HCT116 (cell line): ENCODE results near the gene SECISBP2L. TPM values are rescaled to one million over a fixed set of nuclear protein-coding genes. Genes with fewer than 3 reads are reported as not detected.

Experiments
- ATAC-seq: fragments of 200-7000 bp; cut with Tn5 transposase; 2 replicates; pipeline ENCODE4 v1.9.1; 2020; ENCODE audit warnings: mild to moderate bottlenecking, moderate library complexity
- BruUV-seq: library from RNA; stranded (reverse); fragments of 400-500 nt; replicated peaks from 2 replicates; lab custom pipeline; 2021; lab: Mats Ljungman, UMichigan
- CTCF ChIA-PET: fragments of 300-600 bp; sonication (Branson Sonifier 250); formaldehyde crosslinking; loops from one replicate; lab custom pipeline; 2021; ENCODE audit warnings: antibody characterized with exemption; lab: Charles Lee
- POLR2A ChIA-PET: fragments of 300-600, 350-600 bp; sonication (Branson Sonifier 250); formaldehyde crosslinking; loops from one replicate; lab custom pipeline; 2021; ENCODE audit warnings: antibody characterized with exemption; lab: Charles Lee
- RAD21 ChIA-PET, 2 experiments: fragments of 300-600 bp; sonication (Branson Sonifier 250); formaldehyde crosslinking; loops; one replicate each; lab custom pipeline; 2023; ENCODE audit warnings: low total read pairs in 2 of 2; ENCODE audit not compliant: uncharacterized antibody in 2 of 2, unreplicated experiment in 2 of 2, low non-redundant PET in 1 of 2; lab: Charles Lee
- DNase-seq: peaks from one replicate; pipeline ENCODE4 v3.0.0-alpha.2; 2010; ENCODE audit warnings: low read depth, low spot score
- H2AFZ ChIP-seq: fragments of 200-600 bp; shearing (Covaris generic), sonication (generic); 2 replicates; pipeline ENCODE4 v1.6.1; 2017; ENCODE audit warnings: low read depth, mixed run types, mixed read lengths, antibody characterized with exemption, low read length; ENCODE audit not compliant: poor library complexity, severe bottlenecking
- H3K27ac ChIP-seq: 2 replicates; pipeline ENCODE4 v1.5.1; 2012; ENCODE audit warnings: low read depth, low read length
- H3K27me3 ChIP-seq: fragments of 200-600 bp; sonication (generic); 2 replicates; pipeline ENCODE4 v1.6.1; 2016; ENCODE audit warnings: mixed run types, low read length, mixed read lengths; ENCODE audit not compliant: insufficient read depth
- H3K36me3 ChIP-seq, 2 experiments: fragments of 200-500 bp in 1 of 2; fragments of 200-600 bp in 1 of 2; sonication (Bioruptor generic) in 1 of 2; sonication (generic) in 1 of 2; 2 replicates each; pipeline versions ENCODE4 v1.5.1 to v1.6.1; 2014 to 2016; ENCODE audit warnings: low read length in 2 of 2, inconsistent platforms in 1 of 2, mixed read lengths in 1 of 2, mixed run types in 1 of 2; ENCODE audit not compliant: insufficient read depth in 2 of 2, control insufficient read depth in 1 of 2
- H3K4me1 ChIP-seq, 2 experiments: fragments of 200-600 bp in 1 of 2; sonication (generic) in 1 of 2; 2 replicates each; pipeline versions ENCODE4 v1.5.1 to v1.6.1; 2012 to 2017; ENCODE audit warnings: low read length in 2 of 2, inconsistent platforms in 1 of 2, mild to moderate bottlenecking in 1 of 2, mixed read lengths in 1 of 2, mixed run types in 1 of 2, moderate library complexity in 1 of 2; ENCODE audit not compliant: insufficient read depth in 2 of 2, control insufficient read depth in 1 of 2
- H3K4me2 ChIP-seq: fragments of 200-600 bp; sonication (generic); 2 replicates; pipeline ENCODE4 v1.6.1; 2017; ENCODE audit warnings: mixed run types, low read length, mixed read lengths
- H3K4me3 ChIP-seq, 2 experiments: fragments of 200-600 bp in 1 of 2; sonication (generic) in 1 of 2; replicated peaks in 1 of 2; 2 replicates each; pipeline ENCODE4 v1.5.1; 2011 to 2016; ENCODE audit warnings: low read length in 2 of 2, control low read depth in 1 of 2, low read depth in 1 of 2, mild to moderate bottlenecking in 1 of 2, mixed read lengths in 1 of 2, mixed run types in 1 of 2
- H3K79me2 ChIP-seq: fragments of 200-600 bp; sonication (generic); 2 replicates; pipeline ENCODE4 v1.6.1; 2017; ENCODE audit warnings: mild to moderate bottlenecking, mixed run types, low read length, moderate library complexity, mixed read lengths; ENCODE audit not compliant: insufficient read depth
- H3K9ac ChIP-seq: fragments of 200-600 bp; sonication (generic); 2 replicates; pipeline ENCODE4 v1.6.1; 2016; ENCODE audit warnings: low read length, mixed read lengths
- H3K9me2 ChIP-seq: fragments of 200-600 bp; sonication (generic), shearing (Covaris generic); 2 replicates; pipeline ENCODE4 v1.6.1; 2017; ENCODE audit warnings: mixed run types, mild to moderate bottlenecking, moderate library complexity; ENCODE audit not compliant: insufficient read depth
- H3K9me3 ChIP-seq, 2 experiments: fragments of 200-500 bp in 1 of 2; fragments of 200-600 bp in 1 of 2; sonication (Bioruptor generic) in 1 of 2; sonication (generic) in 1 of 2; 2 replicates each; pipeline ENCODE4 v1.6.1; 2014 to 2017; ENCODE audit warnings: low read length in 2 of 2, mixed read lengths in 2 of 2, inconsistent platforms in 1 of 2, low read depth in 1 of 2, mild to moderate bottlenecking in 1 of 2, mixed run types in 1 of 2, moderate library complexity in 1 of 2; ENCODE audit not compliant: control insufficient read depth in 1 of 2, insufficient read depth in 1 of 2
- H4K20me1 ChIP-seq: fragments of 200-600 bp; sonication (generic), shearing (Covaris generic); 2 replicates; pipeline ENCODE4 v1.6.1; 2017; ENCODE audit warnings: mixed run types, mild to moderate bottlenecking, moderate library complexity; ENCODE audit not compliant: insufficient read depth
- CBX3 ChIP-seq: IDR thresholded peaks from 2 replicates; pipeline ENCODE4 v1.6.1; 2012; ENCODE audit warnings: low read depth
- EGR1 ChIP-seq: IDR thresholded peaks from 2 replicates; pipeline ENCODE4 v1.6.1; 2012; ENCODE audit warnings: low read depth
- ELF1 ChIP-seq: IDR thresholded peaks from 2 replicates; pipeline ENCODE4 v1.6.1; 2012; ENCODE audit warnings: low read depth, borderline replicate concordance
- EZH2phosphoT487 ChIP-seq: fragments of 200-600 bp; IDR thresholded peaks from 2 replicates; pipeline ENCODE4 v1.6.1; 2018; ENCODE audit warnings: antibody characterized with exemption, borderline replicate concordance
- FOSL1 ChIP-seq: IDR thresholded peaks from 2 replicates; pipeline ENCODE4 v1.6.1; 2012; ENCODE audit warnings: low read depth
- JUND ChIP-seq: IDR thresholded peaks from 2 replicates; pipeline ENCODE4 v1.6.1; 2012
- POLR2A ChIP-seq: IDR thresholded peaks from 2 replicates; pipeline ENCODE4 v1.7.0; 2011; ENCODE audit warnings: borderline replicate concordance; ENCODE audit not compliant: insufficient read depth, insufficient read length; ENCODE audit errors: extremely low read depth
- TCF7L2 ChIP-seq: IDR thresholded peaks from 2 replicates; pipeline ENCODE4 v1.7.0; 2011; ENCODE audit warnings: borderline replicate concordance, inconsistent platforms; ENCODE audit not compliant: insufficient read depth, insufficient read length; ENCODE audit errors: extremely low read depth
- YY1 ChIP-seq: IDR thresholded peaks from 2 replicates; pipeline ENCODE4 v1.6.1; 2011; ENCODE audit warnings: low read length, low read depth, moderate library complexity, mild to moderate bottlenecking; ENCODE audit not compliant: insufficient replicate concordance; ENCODE audit errors: extremely low read depth
- ZNF274 ChIP-seq: fragments of 200-500 bp; sonication (Bioruptor generic); IDR thresholded peaks from 2 replicates; pipeline ENCODE4 v1.6.1; 2014; ENCODE audit warnings: mild to moderate bottlenecking, low read depth, low read length, inconsistent platforms
- intact Hi-C: fragments of 100-400 bp; cut with micrococcal nuclease; formaldehyde crosslinking; loops from 2 replicates; pipeline ENCODE4 v1.10.0; 2022
- total RNA-seq: library from RNA; stranded (reverse); gene quantifications from one replicate; pipeline ENCODE4 v1.2.1, GENCODE V29; 2021; ENCODE audit not compliant: unreplicated experiment
- TF ChIP-seq, protein P1 (sequence below): IDR thresholded peaks from 2 replicates; pipeline ENCODE4 v1.6.1; 2012
- TF ChIP-seq, protein P2 (sequence below): IDR thresholded peaks from 2 replicates; pipeline ENCODE4 v1.6.1; 2012

The SECISBP2L gene
- total RNA-seq, 1 experiment from 2014 or later: 22.9 TPM

GRCh38 chr15:49062900-49063299 lies 16.7 kb upstream of the SECISBP2L start:
- H3K4me1 ChIP-seq: no peaks in the 10 kb centered on the region
- ChIA-PET POLR2A (no interaction called here), CTCF (no interaction called here), RAD21 (no interaction called here)
- no peak overlapping the region for H3K4me3 ChIP-seq
- H3K9me3 ChIP-seq: no peaks in the 10 kb centered on the region
- no peaks in the 10 kb centered on the region for H4K20me1 ChIP-seq
- no peak overlapping the region for H3K27ac ChIP-seq
- intact Hi-C loops: no loop called here
- no peaks in the 10 kb centered on the region for H3K79me2 ChIP-seq
- H2AFZ ChIP-seq: no peak overlapping the region
- DNase-seq: no peak
- TF ChIP-seq CBX3: no peak
- no peak for TF ChIP-seq JUND
- no peak for TF ChIP-seq EGR1
- TF ChIP-seq, protein P1, sequence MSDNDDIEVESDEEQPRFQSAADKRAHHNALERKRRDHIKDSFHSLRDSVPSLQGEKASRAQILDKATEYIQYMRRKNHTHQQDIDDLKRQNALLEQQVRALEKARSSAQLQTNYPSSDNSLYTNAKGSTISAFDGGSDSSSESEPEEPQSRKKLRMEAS: no peak
- TF ChIP-seq YY1: no peak
- TF ChIP-seq FOSL1: no peak
- TF ChIP-seq ZNF274: no peak
- BruUV-seq: no TSS peak
- H3K36me3 ChIP-seq: no peaks in the 10 kb centered on the region
- no peaks in the 10 kb centered on the region for H3K27me3 ChIP-seq
- no peaks in the 10 kb centered on the region for H3K9me2 ChIP-seq
- no peak overlapping the region for H3K9ac ChIP-seq
- no peak for ATAC-seq
- no peak overlapping the region for H3K4me2 ChIP-seq

- ChIA-PET RAD21 (no interaction called here), POLR2A (no interaction called here), CTCF (interaction anchor here (1.9 kb wide), 1 partner anchor 10 kb away, joined by 4 read pairs; no protein-coding TSS in a partner anchor)
- no TSS peak for BruUV-seq
- Histone ChIP-seq H3K36me3 (no peaks in the 10 kb centered on the region), H3K9me2 (no peaks in the 10 kb centered on the region), H3K4me3 (no peak overlapping the region), H3K27me3 (no peaks in the 10 kb centered on the region), H3K79me2 (no peaks in the 10 kb centered on the region), H2AFZ (no peak overlapping the region), H4K20me1 (no peaks in the 10 kb centered on the region), H3K9me3 (no peaks in the 10 kb centered on the region), H3K9ac (no peak overlapping the region), H3K4me2 (no peak overlapping the region), H3K27ac (no peak overlapping the region), H3K4me1 (no peaks in the 10 kb centered on the region)
- no peak for DNase-seq
- ATAC-seq: no peak
- TF ChIP-seq ELF1 (no peak), TCF7L2 (no peak), EZH2phosphoT487 (no peak), POLR2A (no peak)
- TF ChIP-seq, protein P2, sequence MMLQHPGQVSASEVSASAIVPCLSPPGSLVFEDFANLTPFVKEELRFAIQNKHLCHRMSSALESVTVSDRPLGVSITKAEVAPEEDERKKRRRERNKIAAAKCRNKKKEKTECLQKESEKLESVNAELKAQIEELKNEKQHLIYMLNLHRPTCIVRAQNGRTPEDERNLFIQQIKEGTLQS: no peak
- intact Hi-C loops: no loop called here
Observed at GRCh38 chr15:49060710-49061495, 14.7 kb upstream of the SECISBP2L start.
